H54 (cell line): ENCODE results near the gene IFI6.
"Not testable (repeated sequence)": the region's sequence is repeated elsewhere in the genome, so short reads cannot be mapped to it uniquely, and the experiment has no call there.

Source experiments
- DNase-seq: peaks from one replicate; pipeline ENCODE4 v3.0.0; 2011; ENCODE audit warnings: low spot score, mixed read lengths; ENCODE audit not compliant: insufficient read length
- FAIRE-seq: peaks from 3 replicates; lab custom pipeline; 2011; peaks lifted over from hg19 to GRCh38; lab: Jason Lieb, UNC
- POLR2A ChIP-seq: IDR thresholded peaks from 2 replicates; pipeline ENCODE4 v1.6.1; 2011; ENCODE audit warnings: low read depth, mild to moderate bottlenecking, low read length

Gene IFI6

GRCh38 chr1:27650539-27651175 is 21.3 kb downstream of the IFI6 start:
- DNase-seq: no peak
- no peak for FAIRE-seq
- TF ChIP-seq POLR2A: no peak

- FAIRE-seq: no peak
- TF ChIP-seq POLR2A: no peak
- DNase-seq: no peak
Observed at GRCh38 chr1:27650171-27650538, 21.8 kb downstream of the IFI6 start.

DNA sequence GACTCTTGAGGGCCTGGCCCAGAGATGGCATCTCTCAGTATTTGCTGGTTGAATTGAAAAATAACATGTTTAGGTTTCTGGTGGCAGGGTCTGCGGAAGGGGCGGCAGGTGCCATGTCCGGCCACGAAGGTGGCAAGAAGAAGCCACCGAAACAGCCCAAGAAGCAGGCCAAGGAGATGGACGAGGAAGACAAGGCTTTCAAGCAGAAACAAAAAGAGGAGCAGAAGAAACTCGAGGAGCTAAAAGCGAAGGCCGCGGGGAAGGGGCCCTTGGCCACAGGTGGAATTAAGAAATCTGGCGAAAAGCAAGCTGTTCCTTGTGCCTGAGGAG is 22.7 kb downstream of the IFI6 start:
- FAIRE-seq: no peak
- TF ChIP-seq POLR2A: no peak

GRCh38 chr1:27648602-27649305 is 23.2 kb downstream of the IFI6 start:
- FAIRE-seq (no peak), DNase-seq (no peak)
- TF ChIP-seq POLR2A: no peak

More for the DNA sequence above, 22.7 kb downstream of the IFI6 start:
- no peak for DNase-seq

DNA sequence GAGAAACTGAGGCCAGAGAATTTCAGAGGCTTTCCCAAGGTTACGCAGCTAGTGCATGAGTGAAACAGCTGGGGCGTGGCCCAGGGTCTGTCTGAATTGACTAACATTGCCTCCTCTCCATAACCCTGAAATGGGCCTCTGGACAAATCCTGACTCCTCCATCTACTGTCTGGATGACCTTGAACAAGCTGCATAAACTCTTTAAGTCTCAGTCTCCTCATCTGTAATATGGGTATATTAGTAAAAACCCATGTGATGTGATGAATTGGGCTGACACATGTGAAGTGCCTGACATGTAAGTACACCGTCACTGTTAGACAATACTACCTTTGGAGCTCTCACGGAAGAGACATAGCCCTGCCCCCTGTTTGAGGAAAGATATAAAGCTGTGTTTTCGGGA is 24.7 kb downstream of the IFI6 start:
- DNase-seq (no peak), FAIRE-seq (no peak)
- TF ChIP-seq POLR2A: no peak

- no peak for DNase-seq
- no peak for TF ChIP-seq POLR2A
- no peak for FAIRE-seq
Observed at GRCh38 chr1:27646676-27647075, 25.3 kb downstream of the IFI6 start.

GRCh38 chr1:27645071-27645415 is 26.9 kb downstream of the IFI6 start:
- TF ChIP-seq POLR2A: no peak
- FAIRE-seq (no peak), DNase-seq (no peak)

GRCh38 chr1:27644369-27645070 is 27.5 kb downstream of the IFI6 start:
- DNase-seq (no peak), FAIRE-seq (no peak)
- no peak for TF ChIP-seq POLR2A

DNA sequence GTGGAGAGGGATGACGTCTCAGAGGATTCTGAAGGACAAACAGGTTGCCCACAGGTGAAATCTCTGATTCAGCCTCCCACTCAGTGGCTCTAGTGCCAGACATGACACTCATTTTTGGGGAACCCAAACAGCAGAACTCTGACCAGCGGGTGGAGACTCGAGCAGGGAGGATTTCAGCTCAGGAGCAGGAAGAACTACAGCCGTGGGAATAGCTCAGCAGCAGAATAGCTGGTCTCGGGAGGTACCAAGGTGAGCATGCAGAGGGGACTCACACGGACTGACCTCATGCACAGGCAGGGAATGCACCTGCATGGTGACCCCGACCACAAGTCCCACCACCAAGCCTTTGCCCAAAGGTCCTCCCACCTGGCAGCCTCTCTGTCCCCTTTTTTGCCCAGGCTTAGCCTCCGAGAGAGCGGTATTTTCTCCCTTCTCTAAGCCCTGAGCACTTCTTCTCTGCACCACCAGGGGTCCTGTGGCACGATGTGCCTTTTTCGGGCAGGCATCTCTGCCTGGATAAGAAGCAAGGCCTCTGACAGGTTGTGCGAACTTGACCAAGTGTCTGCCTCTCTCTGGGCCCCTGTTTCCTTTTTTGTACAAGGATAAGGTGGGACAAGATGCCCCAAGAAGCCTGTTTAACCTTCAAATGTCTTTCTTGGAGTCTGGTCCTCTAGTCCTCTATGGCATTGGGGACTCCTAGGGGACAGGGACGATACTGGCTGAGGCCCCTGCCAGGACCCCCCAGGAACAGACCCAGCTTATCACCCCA is 28.2 kb downstream of the IFI6 start:
- no peak for TF ChIP-seq POLR2A
- peak; percentile 41 for DNase-seq
- no peak for FAIRE-seq

DNA sequence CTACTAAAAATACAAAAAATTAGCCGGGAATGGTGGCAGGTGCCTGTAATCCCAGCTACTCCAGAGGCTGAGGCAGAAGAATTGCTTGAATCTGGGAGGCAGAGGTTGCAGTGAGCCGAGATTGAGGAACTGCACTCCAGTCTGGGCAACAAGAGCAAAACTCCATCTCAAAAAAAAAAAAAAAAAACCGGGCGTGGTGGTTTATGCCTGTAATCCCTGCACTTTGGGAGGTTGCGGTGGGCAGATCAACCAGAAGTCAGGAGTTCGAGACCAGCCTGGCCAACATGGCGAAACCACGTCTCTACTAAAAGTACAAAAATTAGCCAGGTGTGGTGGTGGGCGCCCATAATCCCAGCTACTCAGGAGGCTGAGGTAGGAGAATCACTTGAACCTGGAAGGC is 31.5 kb downstream of the IFI6 start:
- DNase-seq, FAIRE-seq: not testable (repeated sequence)

- TF ChIP-seq POLR2A: no peak
- no peak for DNase-seq
- FAIRE-seq: no peak
Observed at GRCh38 chr1:27638805-27639204, 33.2 kb downstream of the IFI6 start.

DNA sequence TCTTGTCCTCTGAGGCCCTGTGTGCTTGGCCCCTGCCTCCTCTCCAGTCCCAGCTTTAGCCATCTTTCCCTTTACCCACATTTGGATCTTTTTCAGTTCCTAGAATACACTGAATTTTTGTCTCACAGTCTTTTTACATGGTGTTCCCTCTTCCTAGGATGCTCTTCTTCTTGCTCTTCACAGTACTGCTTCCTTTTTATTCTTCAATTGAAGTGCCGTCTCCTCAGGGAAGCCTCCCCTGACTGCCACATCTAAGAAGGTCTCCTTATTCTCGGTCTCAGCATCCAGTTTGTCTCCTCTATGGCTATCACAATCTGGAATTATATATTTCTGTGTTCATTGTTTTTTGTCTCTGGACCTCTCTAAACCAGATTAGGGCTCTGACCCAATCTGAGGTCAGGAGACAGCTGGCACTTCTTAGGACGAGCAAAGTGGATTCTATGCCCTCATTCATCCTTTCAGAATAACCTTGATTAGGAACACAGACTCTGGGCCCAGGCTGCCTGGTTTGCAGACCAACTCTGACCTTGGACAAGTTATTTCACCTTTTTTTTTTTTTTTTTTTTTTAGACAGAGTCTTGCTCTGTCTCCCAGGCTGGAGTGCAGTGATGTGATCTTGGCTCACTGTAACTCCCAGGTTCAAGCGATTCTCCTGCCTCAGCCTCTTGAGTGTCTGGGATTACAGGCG is 33.8 kb downstream of the IFI6 start:
- FAIRE-seq (no peak), DNase-seq (no peak)
- TF ChIP-seq POLR2A: no peak

DNA sequence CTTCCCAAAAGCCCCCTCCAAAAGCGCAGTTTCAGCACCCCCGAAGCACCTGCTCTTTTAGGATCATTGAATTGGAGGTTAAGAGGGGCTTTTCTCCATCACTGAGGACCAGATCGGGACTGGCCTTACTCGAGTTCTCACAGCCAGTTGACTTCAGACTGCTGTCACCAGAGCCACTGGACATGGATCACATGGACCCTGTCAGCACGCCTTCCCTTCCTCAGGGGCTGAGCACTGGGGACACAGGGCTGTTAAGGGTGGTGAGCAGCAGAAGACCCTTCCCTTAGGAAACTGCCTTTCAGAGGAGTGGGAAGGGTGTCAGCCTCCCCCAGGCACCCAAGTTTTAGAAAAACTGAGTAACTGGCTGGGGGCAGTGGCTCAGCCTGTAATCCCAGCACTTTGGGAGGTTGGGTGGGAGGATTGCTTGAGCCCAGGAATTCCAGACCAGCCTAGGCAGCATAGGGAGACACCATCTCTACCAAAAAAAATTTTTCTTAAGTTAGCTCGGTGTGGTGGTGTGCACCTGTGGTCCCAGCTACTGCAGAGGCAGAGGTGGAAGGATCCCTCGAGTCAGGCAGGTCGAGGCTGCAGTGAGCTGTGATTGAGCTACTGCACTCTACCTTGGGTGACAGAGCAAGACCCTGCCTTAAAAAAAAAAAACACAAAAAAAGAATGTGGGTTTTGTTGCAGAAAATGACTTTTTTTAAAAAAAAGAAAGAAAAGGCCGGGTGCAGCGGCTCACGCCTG is 36.4 kb downstream of the IFI6 start:
- FAIRE-seq (no peak), DNase-seq (no peak)
- TF ChIP-seq POLR2A: no peak
